Activated T-cell treated with anti-CD3 and anti-CD28 coated beads for 48 hours (primary cell): ENCODE data around the gene OR2A14.
A peak's percentile ranks its signal among the peaks of the same experiment; 100 is the strongest.
"Not testable (repeated sequence)": the region's sequence is repeated elsewhere in the genome, so short reads cannot be mapped to it uniquely, and the experiment has no call there.

Source experiments
- DNase-seq: peaks from one replicate; pipeline ENCODE4 v3.0.0-alpha.2; 2020; ENCODE audit warnings: low read depth

The OR2A14 gene

DNA sequence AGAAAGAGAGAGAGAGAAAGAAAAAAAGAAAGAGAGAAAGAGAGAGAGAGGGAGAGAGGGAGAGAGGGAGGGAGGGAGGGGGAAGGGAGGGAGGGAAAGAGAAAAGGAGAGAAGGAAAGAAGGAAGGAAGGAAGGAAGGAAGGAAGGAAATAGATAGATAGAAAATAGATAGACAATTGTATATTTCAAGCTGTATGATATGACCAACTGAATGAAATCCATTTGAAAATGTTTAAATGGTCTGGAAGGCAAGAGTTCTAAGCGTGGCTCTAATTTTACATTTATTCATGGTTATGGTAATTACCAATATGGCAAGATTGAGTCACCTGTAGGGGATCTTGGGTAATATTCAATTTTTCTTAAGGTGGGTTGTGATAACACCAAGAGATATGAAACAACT is 35.9 kb downstream of the OR2A14 start:
- DNase-seq = no peak

DNA sequence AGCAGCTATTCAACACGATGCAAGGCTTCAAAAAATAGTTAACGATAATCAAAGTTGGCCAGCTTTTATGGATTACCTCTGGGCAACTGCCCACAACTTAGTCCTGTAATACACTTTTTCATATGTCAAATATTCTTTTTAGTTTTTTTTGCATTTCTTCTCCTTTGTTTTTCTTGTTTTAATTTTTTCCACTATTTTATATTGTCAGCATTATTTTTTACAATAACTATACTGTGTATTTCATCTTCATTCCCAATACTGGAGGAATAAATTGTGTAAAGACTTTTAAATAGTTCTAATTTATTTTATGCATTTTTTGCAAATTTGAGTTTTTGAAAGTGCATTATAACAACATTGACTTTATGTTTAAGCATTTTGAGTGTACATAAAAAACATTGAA is 41.8 kb downstream of the OR2A14 start:
- DNase-seq = no peak

DNA sequence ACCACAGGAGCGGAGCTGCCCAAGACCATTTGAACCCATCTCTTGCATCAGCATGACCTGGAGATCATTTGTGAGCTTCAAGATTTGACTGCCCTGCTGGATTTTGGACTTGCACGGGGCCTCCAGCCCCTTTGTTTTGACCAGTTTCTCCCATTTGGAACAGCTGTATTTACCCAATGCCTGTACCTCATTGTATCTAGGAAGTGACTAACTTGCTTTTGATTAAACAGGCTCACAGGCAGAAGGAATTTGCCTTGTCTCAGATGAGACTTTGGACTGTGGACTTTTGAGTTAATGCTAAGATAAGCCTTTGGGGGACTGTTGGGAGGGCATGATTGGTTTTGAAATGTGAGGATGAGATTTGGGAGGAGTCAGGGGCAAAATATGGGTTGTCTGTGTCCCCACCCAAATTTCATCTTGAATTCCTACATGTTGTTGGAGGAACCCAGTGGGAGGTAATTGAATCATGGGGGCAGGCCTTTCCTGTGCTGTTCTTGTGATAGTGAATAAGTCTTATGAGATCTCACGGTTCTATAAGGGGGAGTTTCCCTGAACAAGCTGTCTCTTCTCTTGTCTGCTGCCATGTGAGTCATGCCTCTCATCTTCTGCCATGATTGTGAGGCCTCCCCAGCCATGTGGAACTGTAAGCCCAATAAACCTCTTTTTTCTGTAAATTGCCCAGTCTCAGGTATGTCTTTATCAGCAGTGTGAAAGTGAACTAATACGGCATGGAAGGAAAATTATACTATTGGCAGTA is 48.8 kb downstream of the OR2A14 start:
- DNase-seq = not testable (repeated sequence)

DNA sequence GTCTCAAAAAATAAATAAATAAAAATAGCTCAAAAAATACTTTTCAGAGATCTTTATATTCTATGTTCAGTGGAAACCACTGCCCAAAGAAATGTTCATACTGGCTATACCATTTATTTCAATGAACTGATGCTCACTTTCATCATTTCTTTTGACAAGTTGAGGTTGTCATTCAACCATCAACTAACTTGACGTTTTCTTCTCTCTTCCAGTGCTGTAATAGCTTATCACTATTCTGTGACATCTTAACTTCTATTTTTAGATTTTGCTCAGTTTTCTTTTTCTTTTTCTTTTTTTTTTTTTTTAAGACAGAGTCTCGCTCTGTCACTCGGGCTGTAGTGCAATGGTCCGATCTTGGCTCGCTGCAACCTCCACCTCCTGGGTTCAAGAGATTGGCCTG is 51.6 kb downstream of the OR2A14 start:
- no peak for DNase-seq

DNA sequence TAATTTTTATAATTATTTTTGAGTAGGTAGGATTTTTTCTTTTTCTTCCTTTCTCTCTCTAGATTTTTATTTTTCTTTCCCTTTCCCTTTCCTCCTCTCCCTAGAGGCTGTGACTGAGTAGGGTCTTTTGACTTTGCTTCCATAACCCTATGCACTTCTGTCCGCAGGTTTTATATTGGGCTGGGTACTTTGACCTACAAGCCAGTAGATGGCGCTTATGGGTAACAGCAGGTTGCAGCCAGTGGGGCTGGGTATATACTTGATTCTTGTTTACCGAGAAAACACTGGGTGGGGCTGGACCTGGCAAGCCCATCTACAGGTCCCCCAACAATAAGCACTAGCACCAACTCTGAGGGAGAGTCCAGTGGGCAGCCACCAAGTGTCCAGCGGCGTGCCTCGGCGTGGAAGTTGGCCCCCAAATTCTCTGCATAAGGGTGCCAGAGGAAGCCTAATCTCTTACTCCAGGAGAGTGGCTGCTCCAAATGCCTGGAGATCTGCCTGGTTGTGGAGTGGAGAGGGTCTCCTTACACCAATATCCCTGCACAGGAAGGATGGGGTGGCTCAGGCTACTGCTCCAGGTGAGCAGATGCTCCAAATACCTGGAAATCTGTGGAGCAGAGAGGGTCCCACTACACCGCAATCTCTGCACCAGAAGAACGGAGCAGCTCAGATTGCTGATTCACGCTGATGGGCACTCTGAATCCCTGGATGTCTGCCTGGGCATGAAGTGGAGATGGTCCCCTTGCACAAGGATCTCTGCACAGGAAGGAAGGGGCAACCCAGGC is 55.6 kb downstream of the OR2A14 start:
- DNase-seq = peak; percentile 4

DNA sequence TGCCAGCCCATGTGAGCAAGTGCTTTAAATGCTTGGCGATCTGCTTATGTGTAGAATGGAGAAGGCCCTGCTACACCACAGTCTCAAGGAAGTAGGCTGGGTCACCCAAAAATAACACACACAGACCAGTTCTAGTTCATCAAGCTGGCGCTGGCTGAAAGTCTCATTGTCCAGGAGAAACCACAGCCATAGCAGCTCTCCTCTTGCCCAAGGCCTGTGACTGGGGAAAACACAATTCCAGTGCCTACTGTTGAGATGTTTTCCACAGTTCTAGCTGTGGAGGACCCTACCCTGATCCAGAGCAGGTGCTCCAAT is 56.1 kb downstream of the OR2A14 start:
- DNase-seq = not testable (repeated sequence)
